NK-92 (cell line): ENCODE data around the gene ZBED1.
"Not testable (repeated sequence)": the region's sequence is repeated elsewhere in the genome, so short reads cannot be mapped to it uniquely, and the experiment has no call there.

Experiments used
- DNase-seq: peaks from one replicate; lab custom pipeline; 2025; ENCODE audit not compliant: unreplicated experiment; lab: John Stamatoyannopoulos, UW

The ZBED1 gene

DNA sequence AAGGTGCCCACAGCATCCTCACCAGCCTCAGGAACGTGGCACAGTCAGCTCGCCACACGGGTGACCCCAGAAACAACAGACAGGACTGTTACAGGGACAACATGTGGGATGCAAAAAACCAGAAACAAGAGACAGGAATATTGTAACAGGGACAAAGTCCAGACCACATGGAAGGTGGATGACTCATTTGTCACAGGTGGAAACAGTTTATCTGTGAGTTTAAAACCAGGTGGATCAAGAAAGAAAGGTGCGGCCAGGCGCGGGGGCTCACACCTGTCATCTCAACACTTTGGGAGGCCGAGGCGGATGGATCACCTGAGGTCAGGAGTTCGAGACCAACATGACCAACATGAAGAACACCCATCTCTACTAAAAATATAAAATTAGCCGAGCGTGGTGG, 23.5 kb downstream of the ZBED1 start:
- not testable (repeated sequence) for DNase-seq

GRCh38 chrX:2474963-2475726, 25.6 kb downstream of the ZBED1 start:
- no peak for DNase-seq

DNA sequence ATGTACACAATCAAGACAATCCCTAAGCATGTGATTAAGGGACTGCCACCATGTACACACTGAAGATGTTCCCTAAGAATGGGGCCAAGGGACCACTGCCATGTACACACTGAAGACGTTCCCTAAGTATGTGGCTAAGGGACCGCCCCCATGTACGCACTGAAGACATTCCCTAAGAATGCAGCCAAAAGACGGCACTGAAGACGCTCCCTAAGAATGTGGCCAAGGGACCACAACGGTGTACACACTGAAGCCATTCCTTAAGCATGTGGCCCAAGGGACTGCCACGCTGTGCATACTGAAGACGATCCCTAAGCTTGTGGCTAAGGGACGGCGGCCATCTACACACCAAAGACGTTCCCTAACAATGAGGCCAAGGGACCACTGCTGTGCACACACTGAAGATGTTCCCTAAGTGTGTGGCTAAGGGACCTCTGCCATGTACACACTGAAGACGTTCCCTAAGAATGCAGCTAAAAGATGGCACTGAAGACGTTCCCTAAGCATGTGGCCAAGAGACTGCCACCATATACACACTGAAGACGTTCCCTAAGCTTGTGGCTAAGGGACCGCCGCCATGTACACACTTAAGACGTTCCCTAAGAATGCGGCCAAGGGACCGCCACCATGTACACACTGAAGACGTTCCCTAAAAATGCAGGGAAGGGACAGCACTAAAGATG, 26.4 kb downstream of the ZBED1 start:
- DNase-seq, result no peak

DNA sequence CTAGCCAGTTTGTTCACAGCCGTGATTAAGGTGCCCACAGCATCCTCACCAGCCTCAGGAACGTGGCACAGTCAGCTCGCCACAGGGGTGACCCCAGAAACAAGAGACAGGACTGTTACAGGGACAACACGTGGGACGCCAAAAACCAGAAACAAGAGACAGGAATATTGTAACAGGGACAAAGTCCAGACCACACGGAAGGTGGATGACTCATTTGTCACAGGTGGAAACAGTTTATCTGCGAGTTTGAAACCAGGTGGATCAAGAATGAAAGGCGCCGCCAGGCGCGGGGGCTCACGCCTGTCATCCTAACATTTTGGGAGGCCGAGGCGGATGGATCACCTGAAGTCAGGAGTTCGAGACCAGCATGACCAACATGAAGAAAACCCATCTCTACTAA, 27.7 kb downstream of the ZBED1 start:
- DNase-seq, result not testable (repeated sequence)

DNA sequence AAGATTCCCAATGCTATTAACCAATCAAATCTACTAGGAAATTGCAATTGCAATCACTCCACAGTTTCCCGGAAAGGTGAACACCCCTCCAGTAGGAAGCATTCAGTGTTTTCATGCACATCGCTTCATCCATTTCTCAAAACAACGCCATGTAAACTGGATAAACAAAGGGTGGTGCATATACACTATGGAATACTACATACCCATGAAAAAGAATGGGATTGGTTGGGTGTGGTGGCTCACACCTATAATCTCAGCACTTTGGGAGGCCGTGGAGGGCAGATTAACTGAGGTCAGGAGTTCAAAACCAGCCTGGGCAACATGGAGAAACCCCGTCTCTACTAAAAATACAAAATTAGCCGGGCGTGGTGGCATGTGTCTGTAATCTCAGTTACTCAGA, 29.1 kb downstream of the ZBED1 start:
- no peak for DNase-seq

- not testable (repeated sequence) for DNase-seq
These were observed 29.6 kb downstream of the ZBED1 start for GRCh38 chrX:2471126-2471525.

- DNase-seq, result not testable (repeated sequence)
These were observed 30.9 kb downstream of the ZBED1 start for GRCh38 chrX:2469852-2470251.

DNA sequence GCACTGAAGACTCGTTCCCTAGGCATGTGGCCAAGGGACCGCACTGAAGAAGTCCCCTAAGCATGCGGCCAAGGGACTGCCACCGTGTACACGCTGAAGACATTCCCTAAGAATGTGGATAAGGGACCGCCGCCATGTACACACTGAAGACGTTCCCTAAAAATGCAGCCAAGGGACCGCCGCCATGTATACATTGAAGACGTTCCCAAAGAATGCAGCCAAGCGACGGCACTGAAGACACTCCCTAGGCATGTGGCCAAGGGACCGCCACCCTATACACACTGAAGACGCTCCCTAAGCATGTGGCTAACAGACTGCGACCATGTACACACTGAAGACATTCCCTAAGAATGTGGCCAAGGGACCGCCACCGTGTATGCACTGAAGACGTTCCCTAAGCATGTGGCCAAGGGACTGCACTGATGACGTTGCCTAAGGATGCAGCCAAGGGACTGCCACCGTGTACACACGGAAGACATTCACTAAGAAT, 31.5 kb downstream of the ZBED1 start:
- no peak for DNase-seq

GRCh38 chrX:2468261-2469195, 32.2 kb downstream of the ZBED1 start:
- no peak for DNase-seq

DNA sequence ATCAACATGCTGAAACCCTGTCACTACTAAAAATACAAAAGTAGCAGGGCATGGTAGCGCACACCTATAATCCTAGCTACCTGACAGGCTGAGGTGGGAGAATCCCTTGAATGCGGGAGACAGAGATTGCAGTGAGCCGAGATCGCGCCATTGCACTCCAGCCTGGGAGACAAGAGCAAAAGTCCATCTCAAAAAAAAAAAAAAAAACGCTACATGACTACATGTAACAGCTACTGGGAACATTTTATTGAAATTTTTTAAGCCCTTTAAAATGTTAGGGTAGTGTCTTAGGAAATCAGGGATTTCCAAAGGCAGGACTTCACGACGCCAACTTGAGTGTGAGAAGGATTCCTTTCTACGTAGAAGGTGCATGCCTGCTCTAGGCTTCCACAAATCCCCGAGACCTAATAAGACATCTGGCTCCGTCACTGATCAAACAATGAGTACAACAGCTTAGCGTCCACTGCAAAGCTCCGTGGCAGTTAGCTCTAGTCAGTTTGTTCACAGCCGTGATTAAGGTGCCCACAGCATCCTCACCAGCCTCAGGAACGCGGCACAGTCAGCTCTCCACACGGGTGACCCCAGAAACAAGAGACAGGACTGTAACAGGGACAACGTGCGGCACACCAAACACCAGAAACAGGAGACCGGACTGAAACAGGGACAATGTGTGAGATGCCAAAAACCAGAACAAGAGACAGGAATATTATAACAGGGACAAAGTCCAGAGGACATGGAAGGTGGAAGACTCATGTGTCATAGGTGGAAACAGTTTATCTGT, 33.7 kb downstream of the ZBED1 start:
- no peak for DNase-seq

GRCh38 chrX:2464677-2465166, 36.1 kb downstream of the ZBED1 start:
- no peak for DNase-seq

DNA sequence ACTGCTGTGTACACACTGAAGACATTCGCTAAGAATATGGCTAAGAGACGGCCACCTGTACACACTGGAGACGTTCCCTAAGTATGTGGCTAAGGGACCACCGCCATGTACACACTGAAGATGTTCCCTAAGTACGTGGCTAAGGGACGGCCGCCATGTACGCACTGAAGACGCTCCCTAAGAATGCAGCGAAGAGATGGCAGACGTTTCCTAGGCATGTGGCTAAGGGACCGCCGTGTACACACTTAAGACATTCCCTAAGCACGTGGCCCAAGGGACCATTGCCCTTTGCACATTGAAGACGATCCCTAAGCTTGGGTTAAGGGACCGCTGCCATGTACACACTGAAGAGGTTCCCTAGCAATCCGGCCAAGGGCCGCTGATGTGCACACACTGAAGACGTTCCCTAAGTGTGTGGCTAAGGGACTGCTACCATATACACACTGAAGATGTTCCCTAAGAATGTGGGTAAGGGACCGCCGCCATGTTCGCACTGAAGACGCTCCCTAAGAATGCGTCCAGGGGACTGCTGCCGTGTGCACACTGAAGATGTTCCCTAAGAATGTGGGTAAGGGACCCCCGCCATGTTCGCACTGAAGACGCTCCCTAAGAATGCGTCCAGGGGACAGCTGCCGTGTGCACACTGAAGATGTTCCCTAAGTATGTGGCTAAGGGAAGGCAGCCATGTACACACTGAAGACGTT, 36.7 kb downstream of the ZBED1 start:
- DNase-seq, result no peak

- DNase-seq, result not testable (repeated sequence)
These were observed 37.3 kb downstream of the ZBED1 start for GRCh38 chrX:2463481-2463880.

DNA sequence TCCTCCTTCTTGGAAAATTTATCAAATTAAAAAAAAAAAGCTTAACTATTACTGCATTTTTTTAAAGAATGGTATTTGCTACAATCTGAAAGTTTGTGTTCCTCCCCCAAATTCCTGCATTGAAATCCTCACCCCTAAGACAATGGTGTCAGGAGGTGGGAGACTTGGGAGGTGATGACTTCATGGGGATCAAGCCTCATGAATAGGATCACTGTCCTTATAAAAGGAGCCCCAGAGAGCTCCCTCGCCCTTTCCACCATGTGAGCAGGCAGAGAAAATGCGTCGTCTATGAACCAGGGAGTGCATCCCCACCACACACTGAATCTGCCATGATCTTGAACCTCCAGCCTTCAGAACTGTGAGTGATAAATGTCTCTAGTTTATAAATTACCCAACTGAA, 38.0 kb downstream of the ZBED1 start:
- DNase-seq, result no peak

- no peak for DNase-seq
These were observed 38.7 kb downstream of the ZBED1 start for GRCh38 chrX:2462074-2462473.

GRCh38 chrX:2461711-2462016, 39.1 kb downstream of the ZBED1 start:
- no peak for DNase-seq

DNA sequence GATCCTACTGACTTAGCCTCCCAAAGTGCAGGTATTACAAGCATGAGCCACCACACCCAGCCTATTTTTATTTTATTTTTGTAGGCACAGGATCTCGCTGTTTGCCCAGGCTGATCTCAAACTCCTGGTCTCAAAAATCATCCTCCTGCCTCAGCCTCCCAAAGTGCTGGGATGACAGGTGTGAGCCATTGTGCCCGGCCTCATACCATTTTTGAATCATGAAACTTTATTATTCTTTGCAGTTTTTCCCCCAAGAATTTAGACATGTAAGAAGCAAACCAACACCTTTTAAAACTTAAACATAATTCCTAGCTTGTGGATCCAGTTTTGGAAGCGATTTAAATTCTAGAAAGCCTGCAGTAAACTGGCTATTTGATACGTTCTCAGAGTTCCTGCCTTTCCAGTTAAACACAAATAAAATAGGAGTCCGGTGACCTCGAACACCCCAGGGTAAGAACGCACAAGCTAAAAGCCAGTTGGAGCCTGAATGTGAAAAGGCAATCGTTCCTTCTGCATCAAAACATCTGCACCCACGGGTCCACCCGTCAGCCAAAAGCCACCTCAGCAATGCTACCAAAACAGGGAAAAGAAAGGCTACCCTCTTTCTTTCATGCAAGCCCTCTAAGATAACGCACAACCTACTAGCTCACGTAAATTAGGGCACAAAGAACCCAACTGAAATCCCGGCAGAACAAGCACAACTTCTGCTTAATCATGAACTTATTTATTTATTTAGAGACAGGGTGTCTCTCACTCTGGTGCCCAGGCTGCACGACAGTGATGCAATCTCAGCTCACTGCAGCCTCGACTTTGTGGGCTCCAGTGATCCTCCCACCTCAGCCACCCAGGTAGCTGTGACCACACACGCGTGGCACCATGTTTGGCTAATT, 39.7 kb downstream of the ZBED1 start:
- DNase-seq, result not testable (repeated sequence)

DNA sequence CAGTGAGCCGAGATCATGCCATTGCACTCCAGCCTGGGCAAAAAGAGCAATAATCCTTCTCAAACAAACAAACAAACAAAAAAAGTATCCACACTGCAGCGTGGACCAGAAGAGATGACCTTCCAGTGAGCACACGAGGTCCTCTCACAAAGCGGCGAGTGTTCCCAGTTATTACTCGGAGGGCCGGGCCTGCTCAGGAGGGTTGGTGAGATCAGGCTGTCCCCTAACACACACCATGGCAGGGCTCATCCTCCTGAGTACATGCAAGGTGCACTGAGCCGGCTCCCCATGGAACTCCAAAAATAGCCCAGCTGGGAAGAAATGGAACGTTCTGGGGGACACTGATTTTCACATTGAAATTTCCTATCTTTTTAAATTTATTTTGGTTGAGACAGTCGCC, 40.7 kb downstream of the ZBED1 start:
- not testable (repeated sequence) for DNase-seq

- DNase-seq, result no peak
These were observed 42.5 kb downstream of the ZBED1 start for GRCh38 chrX:2458309-2458708.
